Spleen (tissue), 11 donors: ENCODE data around the gene SMYD1. TPM values are rescaled to one million over a fixed set of nuclear protein-coding genes. Genes with fewer than 3 reads are reported as not detected.

ENCODE experiments used
- DNase-seq: peaks from one replicate; pipeline ENCODE4 v3.0.0-alpha.2; 2020
- H3K27ac ChIP-seq, 8 donors: fragments of 200-600 bp; sonication (generic) in 7 of 8; 1 replicate in 4 of 8; 2 replicates in 4 of 8; pipeline versions ENCODE4 v1.5.0 to v1.8.0; 2016 to 2021; ENCODE audit warnings: inconsistent platforms in 4 of 8, mild to moderate bottlenecking in 4 of 8, moderate library complexity in 1 of 8
- H3K27me3 ChIP-seq, 7 donors: fragments of 200-600 bp; sonication (generic) in 6 of 7; replicated peaks in 1 of 7; 1 replicate in 4 of 7; 2 replicates in 3 of 7; pipeline versions ENCODE4 v1.5.0 to v1.8.0; 2016 to 2021; ENCODE audit warnings: inconsistent platforms in 3 of 7, mild to moderate bottlenecking in 1 of 7
- H3K36me3 ChIP-seq, 6 donors: fragments of 200-600 bp; sonication (generic) in 5 of 6; 1 replicate in 4 of 6; 2 replicates in 2 of 6; pipeline versions ENCODE4 v1.5.0 to v1.8.0; 2016 to 2021; ENCODE audit warnings: inconsistent platforms in 2 of 6
- H3K4me1 ChIP-seq, 6 donors: fragments of 200-600 bp; sonication (generic) in 5 of 6; 1 replicate in 3 of 6; 2 replicates in 3 of 6; pipeline versions ENCODE4 v1.5.0 to v1.8.0; 2016 to 2021; ENCODE audit warnings: inconsistent platforms in 3 of 6
- H3K4me3 ChIP-seq, 8 donors: fragments of 200-600 bp; sonication (generic) in 7 of 8; 1 replicate in 4 of 8; 2 replicates in 4 of 8; pipeline versions ENCODE4 v1.5.0 to v1.8.0; 2016 to 2021; ENCODE audit warnings: inconsistent platforms in 4 of 8, mild to moderate bottlenecking in 4 of 8, moderate library complexity in 2 of 8
- H3K9me3 ChIP-seq, 8 donors: fragments of 200-600 bp; sonication (generic) in 7 of 8; 1 replicate in 4 of 8; 2 replicates in 4 of 8; pipeline versions ENCODE4 v1.5.0 to v1.8.0; 2016 to 2021; ENCODE audit warnings: inconsistent platforms in 4 of 8
- POLR2A ChIP-seq, 3 donors: fragments of 450-650 bp; IDR thresholded peaks; one replicate each; pipeline ENCODE4 v1.5.1; 2017; ENCODE audit warnings: antibody characterized with exemption in 3 of 3, mild to moderate bottlenecking in 1 of 3
- POLR2AphosphoS5 ChIP-seq, 3 donors: sonication (generic); formaldehyde crosslinking; IDR thresholded peaks; one replicate each; pipeline ENCODE4 v1.5.1; 2017; ENCODE audit warnings: antibody characterized with exemption in 3 of 3
- WGBS, 5 donors: extraction: QIAGEN DNeasy Blood & Tissue Kit in 3 of 5; methylation state at CpG; one replicate each; pipeline versions ENCODE4 v1.1.5 to v1.1.7; 2013 to 2018; 5-methylcytosine and 5-hydroxymethylcytosine counted together
- intact Hi-C: fragments of 100-400 bp; cut with DNase I; formaldehyde crosslinking; loops from one replicate; pipeline ENCODE4 v1.15.0; 2023; ENCODE audit warnings: low total_unique reads
- polyA plus RNA-seq, 3 donors: library from polyadenylated mRNA; stranded (reverse); fragments of 200-250 nt; gene quantifications; one replicate each; pipeline ENCODE4 v1.2.1, GENCODE V29; 2013
- total RNA-seq, 7 donors: library from RNA; depleted of rRNA in 3 of 7; stranded (reverse); fragments of >200 nt in 3 of 7; fragmentation: NEBNext Ultra II Directional in 4 of 7; extraction: Animal tissue kit (Norgen Biotek cat#: 25700) in 4 of 7; gene quantifications; one replicate each; pipeline versions ENCODE4 v1.1.0 to v1.2.1, GENCODE V29; 2016 to 2021
- TF ChIP-seq, protein P1 (sequence below), 11 experiments: fragments of 200-600 bp in 7 of 11; fragments of 450-650 bp in 4 of 11; sonication (generic) in 4 of 11; IDR thresholded peaks in 8 of 11; conservative IDR thresholded peaks in 3 of 11; 1 replicate in 7 of 11; 2 replicates in 4 of 11; pipeline versions ENCODE4 v1.4.0 to v1.8.0; 2016 to 2021; ENCODE audit warnings: antibody characterized with exemption in 11 of 11, inconsistent platforms in 4 of 11, mild to moderate bottlenecking in 1 of 11
- donor health status: healthy with polysubstance abuse.
- donor health status: DM: no; HTN: no; CAD: no; lungs with moderate emphysema.
- donor health status: DM: no; HTN: no; CAD: no.
- donor health status: Bipolar disorder and iron deficiency.
- donor health status: healthy.
- donor health status: DM: no; HTN: no; CAD: no.
- donor health status: DM: yes; HTN: yes; CAD: no.

SMYD1 gene
- total and polyA plus RNA-seq, 10 donors, result 0.02 to 0.07 TPM; not detected in 8

DNA sequence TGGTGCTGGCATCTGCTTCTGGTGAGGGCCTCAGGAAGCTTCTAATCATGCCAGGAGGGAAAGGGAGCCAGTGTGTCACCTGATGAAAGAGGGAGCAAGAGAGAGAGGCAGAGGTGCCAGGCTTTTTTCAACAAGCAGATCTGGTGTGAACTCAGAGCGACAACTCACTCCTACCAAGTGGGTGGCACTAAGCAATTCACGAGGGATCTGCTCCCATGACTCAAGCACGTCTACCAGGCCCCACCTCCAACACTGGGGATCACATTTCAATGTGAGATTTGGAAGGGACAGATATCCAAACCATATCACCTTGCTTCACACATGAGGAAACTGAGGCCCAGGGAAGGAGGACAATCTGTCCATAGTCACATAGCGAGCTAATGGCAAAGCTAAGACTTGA is 41.2 kb downstream of the SMYD1 start:
- 76 to 83% (median 78%) methylated on average over 4 of the region's 4 CpGs for WGBS, 5 donors
- Histone ChIP-seq H3K36me3 (no peaks in the 10 kb centered on the region), H3K27ac (no peak overlapping the region), H3K27me3 (peaks cover 0 to 10% (median 0%) of the 10 kb centered on the region in 7 donors), H3K4me3 (no peak overlapping the region), H3K9me3 (no peaks in the 10 kb centered on the region), H3K4me1 (no peaks in the 10 kb centered on the region)
- intact Hi-C loops, result no loop called here
- TF ChIP-seq POLR2A (IDR thresholded peaks at IDR 0.05) (no peak), POLR2AphosphoS5 (IDR thresholded peaks at IDR 0.05) (no peak)
- TF ChIP-seq, protein P1, sequence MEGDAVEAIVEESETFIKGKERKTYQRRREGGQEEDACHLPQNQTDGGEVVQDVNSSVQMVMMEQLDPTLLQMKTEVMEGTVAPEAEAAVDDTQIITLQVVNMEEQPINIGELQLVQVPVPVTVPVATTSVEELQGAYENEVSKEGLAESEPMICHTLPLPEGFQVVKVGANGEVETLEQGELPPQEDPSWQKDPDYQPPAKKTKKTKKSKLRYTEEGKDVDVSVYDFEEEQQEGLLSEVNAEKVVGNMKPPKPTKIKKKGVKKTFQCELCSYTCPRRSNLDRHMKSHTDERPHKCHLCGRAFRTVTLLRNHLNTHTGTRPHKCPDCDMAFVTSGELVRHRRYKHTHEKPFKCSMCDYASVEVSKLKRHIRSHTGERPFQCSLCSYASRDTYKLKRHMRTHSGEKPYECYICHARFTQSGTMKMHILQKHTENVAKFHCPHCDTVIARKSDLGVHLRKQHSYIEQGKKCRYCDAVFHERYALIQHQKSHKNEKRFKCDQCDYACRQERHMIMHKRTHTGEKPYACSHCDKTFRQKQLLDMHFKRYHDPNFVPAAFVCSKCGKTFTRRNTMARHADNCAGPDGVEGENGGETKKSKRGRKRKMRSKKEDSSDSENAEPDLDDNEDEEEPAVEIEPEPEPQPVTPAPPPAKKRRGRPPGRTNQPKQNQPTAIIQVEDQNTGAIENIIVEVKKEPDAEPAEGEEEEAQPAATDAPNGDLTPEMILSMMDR (IDR thresholded peaks at IDR 0.05 in 8 of 11, conservative IDR thresholded peaks at IDR 0.05 in 3 of 11), result no peak
- no peak for DNase-seq

GRCh38 chr2:88110830-88111229 is 43.2 kb downstream of the SMYD1 start:
- Histone ChIP-seq H3K27me3 (peaks cover 0 to 15% (median 0%) of the 10 kb centered on the region in 7 donors), H3K36me3 (no peaks in the 10 kb centered on the region), H3K4me3 (no peak overlapping the region), H3K9me3 (no peaks in the 10 kb centered on the region), H3K27ac (no peak overlapping the region), H3K4me1 (no peaks in the 10 kb centered on the region)
- intact Hi-C loops, result no loop called here
- no peak for DNase-seq
- WGBS, 5 donors, result 52 to 75% (median 55%) methylated on average over 2 of the region's 2 CpGs
- TF ChIP-seq, protein P1 (IDR thresholded peaks at IDR 0.05 in 8 of 11, conservative IDR thresholded peaks at IDR 0.05 in 3 of 11), result no peak
- TF ChIP-seq POLR2AphosphoS5 (IDR thresholded peaks at IDR 0.05) (no peak), POLR2A (IDR thresholded peaks at IDR 0.05) (no peak)

DNA sequence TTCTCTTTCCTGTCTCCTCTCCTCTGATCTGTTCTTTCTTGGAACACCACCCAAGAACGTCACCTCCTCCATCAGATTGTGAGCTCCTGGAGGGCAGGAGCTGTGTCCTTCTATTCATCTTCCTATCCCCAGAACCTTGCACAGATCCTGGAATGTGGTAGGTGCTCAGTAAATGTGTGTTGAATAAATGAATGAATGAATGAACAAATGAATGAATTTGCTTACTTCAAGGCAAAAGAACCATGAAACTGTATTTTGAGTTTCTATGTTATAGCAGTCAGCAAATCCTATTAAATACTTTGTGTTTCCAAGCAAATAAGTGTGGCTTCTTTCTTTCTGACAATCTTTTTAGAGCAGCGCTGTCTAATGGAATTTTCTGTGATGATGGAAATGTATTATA is 45.4 kb downstream of the SMYD1 start:
- no peaks in the 10 kb centered on the region for H3K9me3 ChIP-seq
- intact Hi-C loops, result no loop called here
- no peak overlapping the region for H3K4me3 ChIP-seq
- TF ChIP-seq POLR2A (IDR thresholded peaks at IDR 0.05) (no peak), POLR2AphosphoS5 (IDR thresholded peaks at IDR 0.05) (no peak)
- TF ChIP-seq, protein P1 (IDR thresholded peaks at IDR 0.05 in 8 of 11, conservative IDR thresholded peaks at IDR 0.05 in 3 of 11), result no peak
- no peak overlapping the region for H3K27ac ChIP-seq
- DNase-seq, result no peak
- WGBS, 5 donors, result 70 to 90% (median 83%) methylated on average over 2 of the region's 2 CpGs
- H3K27me3 ChIP-seq, result peaks cover 0 to 10% (median 0%) of the 10 kb centered on the region in 7 donors
- no peaks in the 10 kb centered on the region for H3K4me1 ChIP-seq
- H3K36me3 ChIP-seq, result no peaks in the 10 kb centered on the region

- TF ChIP-seq POLR2AphosphoS5 (IDR thresholded peaks at IDR 0.05) (no peak), POLR2A (IDR thresholded peaks at IDR 0.05) (no peak)
- TF ChIP-seq, protein P1 (IDR thresholded peaks at IDR 0.05 in 8 of 11, conservative IDR thresholded peaks at IDR 0.05 in 3 of 11), result no peak
- DNase-seq, result no peak
- peaks cover 0 to 18% (median 0%) of the 10 kb centered on the region in 7 donors for H3K27me3 ChIP-seq
- H3K27ac ChIP-seq, result no peak overlapping the region
- H3K4me1 ChIP-seq, result no peaks in the 10 kb centered on the region
- intact Hi-C loops, result no loop called here
- H3K9me3 ChIP-seq, result no peaks in the 10 kb centered on the region
- H3K36me3 ChIP-seq, result no peaks in the 10 kb centered on the region
- no peak overlapping the region for H3K4me3 ChIP-seq
- WGBS, 5 donors, result 69 to 85% (median 71%) methylated on average over 5 of the region's 5 CpGs
These were observed 47.3 kb downstream of the SMYD1 start for GRCh38 chr2:88114889-88115288.
